Measurements from ENCODE around the gene POR.

- no peak for TF ChIP-seq CTCF (IDR thresholded peaks at IDR 0.05; ENCODE audit: poor library complexity, severe bottlenecking)
- TF ChIP-seq EZH2 (IDR thresholded peaks at IDR 0.05; ENCODE audit: borderline replicate concordance, insufficient read depth, low read length, poor library complexity, severe bottlenecking) = no peak
- TF ChIP-seq TAF1 (IDR thresholded peaks at IDR 0.05; ENCODE audit: low read depth) = no peak
- no peak for TF ChIP-seq EP300 (conservative IDR thresholded peaks at IDR 0.05; ENCODE audit: poor library complexity, severe bottlenecking)
- TF ChIP-seq REST (IDR thresholded peaks at IDR 0.05; ENCODE audit: borderline replicate concordance) = no peak
- no peak for TF ChIP-seq POLR2AphosphoS5 (IDR thresholded peaks at IDR 0.05)
- TF ChIP-seq RAD21 (conservative IDR thresholded peaks at IDR 0.05) = no peak
- TF ChIP-seq SMC3 (conservative IDR thresholded peaks at IDR 0.05; ENCODE audit: poor library complexity) = no peak
Observed at GRCh38 chr7:75916259-75916658, 1.3 kb downstream of the POR start.

Measured in neural cell (in vitro differentiated cells).